RWPE1 (cell line): Measurements from ENCODE around the gene GATA6.
"Not testable (repeated sequence)": the region's sequence is repeated elsewhere in the genome, so short reads cannot be mapped to it uniquely, and the experiment has no call there.

ENCODE experiments used
- CTCF ChIA-PET: fragments of 350-600 bp; sonication (Branson Sonifier 250); formaldehyde crosslinking; extraction: SDS; loops from one replicate; lab custom pipeline; 2021; lab: Yijun Ruan, JAX
- POLR2A ChIA-PET: fragments of 400-600 bp; formaldehyde crosslinking; extraction: SDS; loops from one replicate; lab custom pipeline; 2020; ENCODE audit warnings: antibody characterized with exemption; ENCODE audit not compliant: low non-redundant PET; lab: Yijun Ruan, JAX
- DNase-seq: peaks from one replicate; pipeline ENCODE4 v3.0.0; 2012; ENCODE audit warnings: low spot score
- H3K27ac ChIP-seq: fragments of 450-650 bp; 2 replicates; pipeline ENCODE4 v1.5.1; 2017
- CTCF ChIP-seq: fragments of 450-650 bp; conservative IDR thresholded peaks from 2 replicates; pipeline ENCODE4 v1.5.1; 2017; ENCODE audit warnings: low read depth, mild to moderate bottlenecking

Gene GATA6

GRCh38 chr18:22214731-22215528 is 45.5 kb downstream of the GATA6 start:
- H3K27ac ChIP-seq, result peak overlapping the region; percentile 64
- POLR2A ChIA-PET, result no interaction called here
- TF ChIP-seq CTCF, result no peak
- CTCF ChIA-PET, result no interaction called here
- DNase-seq, result peak; percentile 29

- no peak overlapping the region for H3K27ac ChIP-seq
- CTCF ChIA-PET, result interaction anchor here (0.7 kb wide), 1 partner anchor 120 kb away, joined by 4 read pairs; no protein-coding TSS in a partner anchor
- DNase-seq, result no peak
- POLR2A ChIA-PET, result no interaction called here
- TF ChIP-seq CTCF, result no peak
Observed at GRCh38 chr18:22218835-22219234, 49.4 kb downstream of the GATA6 start.

GRCh38 chr18:22219568-22220355 is 50.4 kb downstream of the GATA6 start:
- ChIA-PET CTCF (interaction anchor here (0.6 kb wide), 1 partner anchor 488 kb away, joined by 3 read pairs; no protein-coding TSS in a partner anchor), POLR2A (no interaction called here)
- TF ChIP-seq CTCF, result no peak
- DNase-seq, result no peak
- H3K27ac ChIP-seq, result no peak overlapping the region

GRCh38 chr18:22220585-22220984 is 51.2 kb downstream of the GATA6 start:
- H3K27ac ChIP-seq, POLR2A ChIA-PET, CTCF ChIA-PET, DNase-seq: not testable (repeated sequence)

- DNase-seq, result no peak
- TF ChIP-seq CTCF, result no peak
- H3K27ac ChIP-seq, result no peak overlapping the region
- ChIA-PET POLR2A (no interaction called here), CTCF (no interaction called here)
Observed at GRCh38 chr18:22221350-22221749, 52.0 kb downstream of the GATA6 start.

- TF ChIP-seq CTCF, result no peak
- ChIA-PET POLR2A (no interaction called here), CTCF (interaction anchor here (0.6 to 0.7 kb wide), 2 partner anchors 20 to 859 kb away, joined by 3 read pairs; no protein-coding TSS in a partner anchor)
- DNase-seq, result peak; percentile 97
- peak overlapping the region; percentile 67 for H3K27ac ChIP-seq
Observed at GRCh38 chr18:22223254-22223964, 54.0 kb downstream of the GATA6 start.
